ENCODE results near the gene EIF4H. TPM values are rescaled to one million over a fixed set of nuclear protein-coding genes. Genes with fewer than 3 reads are reported as not detected.

Gene EIF4H
- total RNA-seq, 4 donors from 2014 or later, result 201 to 289 (median 243) TPM

DNA sequence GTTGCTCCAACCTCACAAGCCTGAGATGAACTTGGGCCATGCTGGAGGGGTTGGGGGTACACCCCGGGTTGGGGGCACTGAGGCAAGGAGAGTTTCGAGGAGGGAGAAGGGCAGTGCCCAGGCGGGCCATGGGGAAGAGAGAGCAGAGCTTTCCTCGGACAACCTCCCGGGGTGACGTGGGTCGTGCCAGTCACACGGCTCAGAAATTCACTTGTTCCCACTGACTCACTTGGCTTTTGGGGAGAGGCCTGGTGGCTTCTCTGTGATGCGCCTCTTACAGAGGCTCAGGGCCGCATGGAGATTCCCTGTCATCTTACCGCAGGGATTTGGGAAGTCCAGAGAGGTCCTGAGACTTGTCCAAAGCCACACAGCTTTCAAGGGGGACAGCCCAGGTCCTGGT, 38.5 kb downstream of the EIF4H start:
- WGBS, result no CpG with 5 or more reads among the region's 11 CpGs
- Histone ChIP-seq H3K9me3 (no peaks in the 10 kb centered on the region), H3K27me3 (no peaks in the 10 kb centered on the region), H3K4me1 (peaks cover 12% of the 10 kb centered on the region), H3K36me3 (no peaks in the 10 kb centered on the region), H3K4me3 (no peak overlapping the region), H3K27ac (no peak overlapping the region)
- TF ChIP-seq EP300 (IDR thresholded peaks at IDR 0.05) (no peak), POLR2AphosphoS5 (IDR thresholded peaks at IDR 0.05) (no peak), POLR2A (IDR thresholded peaks at IDR 0.05) (no peak)
- TF ChIP-seq, protein P1, sequence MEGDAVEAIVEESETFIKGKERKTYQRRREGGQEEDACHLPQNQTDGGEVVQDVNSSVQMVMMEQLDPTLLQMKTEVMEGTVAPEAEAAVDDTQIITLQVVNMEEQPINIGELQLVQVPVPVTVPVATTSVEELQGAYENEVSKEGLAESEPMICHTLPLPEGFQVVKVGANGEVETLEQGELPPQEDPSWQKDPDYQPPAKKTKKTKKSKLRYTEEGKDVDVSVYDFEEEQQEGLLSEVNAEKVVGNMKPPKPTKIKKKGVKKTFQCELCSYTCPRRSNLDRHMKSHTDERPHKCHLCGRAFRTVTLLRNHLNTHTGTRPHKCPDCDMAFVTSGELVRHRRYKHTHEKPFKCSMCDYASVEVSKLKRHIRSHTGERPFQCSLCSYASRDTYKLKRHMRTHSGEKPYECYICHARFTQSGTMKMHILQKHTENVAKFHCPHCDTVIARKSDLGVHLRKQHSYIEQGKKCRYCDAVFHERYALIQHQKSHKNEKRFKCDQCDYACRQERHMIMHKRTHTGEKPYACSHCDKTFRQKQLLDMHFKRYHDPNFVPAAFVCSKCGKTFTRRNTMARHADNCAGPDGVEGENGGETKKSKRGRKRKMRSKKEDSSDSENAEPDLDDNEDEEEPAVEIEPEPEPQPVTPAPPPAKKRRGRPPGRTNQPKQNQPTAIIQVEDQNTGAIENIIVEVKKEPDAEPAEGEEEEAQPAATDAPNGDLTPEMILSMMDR (IDR thresholded peaks at IDR 0.05), result no peak
- DNase-seq (ENCODE audit: low spot score in 2 of 2), result no peak

DNA sequence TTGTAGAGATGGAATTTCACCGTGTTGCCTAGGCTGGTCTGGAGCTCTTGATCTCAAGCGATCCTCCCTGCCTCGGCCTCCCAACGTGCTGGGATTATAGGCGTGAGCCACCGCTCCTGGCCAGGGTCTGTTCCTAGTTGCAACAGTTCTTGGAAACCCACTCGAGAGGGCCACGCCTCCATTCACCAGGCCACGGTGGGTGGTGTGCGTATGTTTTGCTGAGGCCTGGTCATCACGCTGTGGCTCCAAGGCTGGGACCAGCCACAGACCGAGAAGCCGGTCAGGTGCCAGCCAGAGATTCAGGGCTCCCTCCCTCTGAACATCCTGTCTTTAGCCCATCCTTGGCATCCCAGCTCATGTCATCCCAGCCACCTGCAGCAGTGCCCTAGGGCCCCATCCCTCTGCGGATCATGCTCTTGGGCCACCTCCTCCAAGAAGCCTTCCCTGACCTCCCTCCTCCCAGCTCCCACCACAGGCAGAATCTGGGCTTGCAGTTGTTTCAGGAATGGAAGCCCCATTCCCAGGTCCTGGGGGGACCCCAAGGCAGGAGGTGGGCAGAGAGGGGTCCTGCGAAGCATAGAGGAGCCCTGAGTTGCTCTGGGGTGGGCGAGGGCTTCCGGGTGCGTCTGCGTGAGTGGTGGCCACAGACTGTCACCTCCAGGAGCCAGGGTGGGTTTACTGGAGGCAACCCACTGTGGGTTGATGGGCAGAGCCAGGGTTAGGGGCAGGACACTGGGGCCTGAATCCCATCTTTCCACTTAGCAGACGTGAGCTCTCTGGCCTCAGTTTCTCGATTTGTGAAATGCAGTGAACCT, 40.9 kb downstream of the EIF4H start:
- DNase-seq (ENCODE audit: low spot score in 2 of 2), result no peak
- H3K36me3 ChIP-seq, result no peaks in the 10 kb centered on the region
- no peaks in the 10 kb centered on the region for H3K9me3 ChIP-seq
- no peaks in the 10 kb centered on the region for H3K27me3 ChIP-seq
- H3K27ac ChIP-seq, result no peak overlapping the region
- TF ChIP-seq, protein P1 (IDR thresholded peaks at IDR 0.05), result no peak
- TF ChIP-seq POLR2AphosphoS5 (IDR thresholded peaks at IDR 0.05) (no peak), EP300 (IDR thresholded peaks at IDR 0.05) (no peak), POLR2A (IDR thresholded peaks at IDR 0.05) (no peak)
- 88% methylated on average over 19 of the region's 21 CpGs for WGBS
- no peak overlapping the region for H3K4me3 ChIP-seq
- H3K4me1 ChIP-seq, result peaks cover 5% of the 10 kb centered on the region

DNA sequence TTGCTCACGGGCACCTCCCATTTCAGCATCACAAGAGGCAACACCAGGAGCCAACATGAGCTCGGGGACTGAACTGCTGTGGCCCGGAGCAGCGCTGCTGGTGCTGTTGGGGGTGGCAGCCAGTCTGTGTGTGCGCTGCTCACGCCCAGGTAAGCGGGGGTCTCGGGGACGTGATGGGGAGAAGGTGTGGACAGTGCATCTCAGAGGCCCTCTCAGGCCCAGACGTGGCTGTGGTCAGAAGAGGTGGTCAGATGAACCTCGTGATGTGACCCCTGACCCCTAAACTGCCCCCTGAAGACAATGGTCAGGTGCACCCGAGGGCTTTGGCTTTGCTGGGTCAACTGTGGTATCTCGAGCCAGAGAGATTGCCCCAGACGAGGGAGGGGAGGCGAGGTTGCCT, 41.8 kb downstream of the EIF4H start:
- WGBS, result 74% methylated on average over 15 of the region's 15 CpGs
- Histone ChIP-seq H3K36me3 (no peaks in the 10 kb centered on the region), H3K27me3 (no peaks in the 10 kb centered on the region), H3K9me3 (no peaks in the 10 kb centered on the region), H3K27ac (no peak overlapping the region), H3K4me1 (no peaks in the 10 kb centered on the region), H3K4me3 (no peak overlapping the region)
- TF ChIP-seq EP300 (IDR thresholded peaks at IDR 0.05) (no peak), POLR2AphosphoS5 (IDR thresholded peaks at IDR 0.05) (no peak), POLR2A (IDR thresholded peaks at IDR 0.05) (no peak)
- TF ChIP-seq, protein P1 (IDR thresholded peaks at IDR 0.05), result no peak
- no peak for DNase-seq (ENCODE audit: low spot score in 2 of 2)

DNA sequence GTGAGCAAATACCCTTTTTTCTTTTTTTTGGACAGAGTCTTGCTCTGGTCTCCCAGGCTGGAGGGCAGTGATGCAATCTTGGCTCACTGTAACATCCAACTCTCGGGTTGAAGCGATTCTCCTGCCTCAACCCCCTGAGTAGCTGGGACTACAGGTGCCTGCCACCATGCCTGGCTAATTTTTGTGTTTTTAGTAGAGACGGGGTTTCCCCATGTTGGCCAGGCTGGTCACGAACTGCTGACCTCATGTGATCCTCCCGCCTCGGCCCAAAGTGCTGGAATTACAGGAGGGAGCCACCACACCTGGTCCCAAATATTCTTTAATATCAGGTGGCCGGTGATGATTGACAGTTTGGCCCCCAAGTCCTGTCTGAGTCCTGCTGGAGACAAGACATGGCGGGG, 42.2 kb downstream of the EIF4H start:
- H3K27ac ChIP-seq, result no peak overlapping the region
- H3K4me1 ChIP-seq, result no peaks in the 10 kb centered on the region
- no peaks in the 10 kb centered on the region for H3K27me3 ChIP-seq
- no peak overlapping the region for H3K4me3 ChIP-seq
- 58% methylated on average over 7 of the region's 8 CpGs for WGBS
- TF ChIP-seq EP300 (IDR thresholded peaks at IDR 0.05) (no peak), POLR2AphosphoS5 (IDR thresholded peaks at IDR 0.05) (no peak), POLR2A (IDR thresholded peaks at IDR 0.05) (no peak)
- TF ChIP-seq, protein P1 (IDR thresholded peaks at IDR 0.05), result no peak
- DNase-seq (ENCODE audit: low spot score in 2 of 2), result no peak
- H3K36me3 ChIP-seq, result no peaks in the 10 kb centered on the region
- H3K9me3 ChIP-seq, result no peaks in the 10 kb centered on the region

DNA sequence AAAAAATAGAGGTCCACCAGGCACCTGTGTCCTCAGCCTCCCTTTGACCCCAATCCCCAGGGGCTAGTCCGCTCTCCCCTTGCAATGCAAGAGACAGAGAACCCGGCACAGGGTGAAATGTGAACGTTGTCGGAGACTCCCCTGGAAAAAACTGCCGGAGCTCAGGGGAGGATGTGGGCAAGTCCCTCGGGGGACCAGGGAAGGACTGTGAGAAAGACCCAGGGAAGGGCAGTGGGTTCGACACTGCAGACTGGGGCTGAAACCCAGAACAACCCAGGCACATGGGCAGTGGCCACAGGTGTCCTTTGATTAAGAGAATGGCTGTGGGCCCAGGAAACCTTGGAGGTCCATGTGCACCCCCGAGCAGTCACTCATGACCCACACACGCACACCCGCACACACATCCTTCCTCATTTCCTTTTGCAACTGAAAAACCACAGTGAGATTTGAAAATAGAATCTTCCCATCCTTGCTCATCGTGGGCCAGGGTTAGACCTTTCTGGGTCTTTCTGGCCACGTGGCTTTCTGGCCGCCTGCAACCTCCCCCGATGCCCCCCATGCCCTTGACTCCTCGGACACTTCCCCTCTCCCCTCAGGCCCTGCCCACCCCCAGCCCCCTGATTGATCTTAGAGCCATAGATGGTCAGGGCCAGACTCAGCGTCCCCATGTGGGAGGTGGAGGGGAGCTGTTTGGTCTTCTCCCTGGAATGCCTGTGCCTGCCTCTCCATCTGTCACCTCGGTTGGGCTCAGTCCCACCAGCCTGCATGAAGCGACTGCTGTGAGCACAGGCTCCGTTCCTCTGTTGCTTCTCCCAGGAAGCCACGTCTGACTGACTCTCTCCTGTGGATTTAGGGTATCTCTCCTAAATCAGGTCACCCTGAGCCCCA, 43.5 kb downstream of the EIF4H start:
- Histone ChIP-seq H3K27me3 (no peaks in the 10 kb centered on the region), H3K9me3 (no peaks in the 10 kb centered on the region), H3K36me3 (no peaks in the 10 kb centered on the region), H3K4me3 (no peak overlapping the region), H3K27ac (no peak overlapping the region), H3K4me1 (no peaks in the 10 kb centered on the region)
- no peak for DNase-seq (ENCODE audit: low spot score in 2 of 2)
- no peak for TF ChIP-seq EP300 (IDR thresholded peaks at IDR 0.05)
- TF ChIP-seq POLR2A (IDR thresholded peaks at IDR 0.05), result no peak
- TF ChIP-seq, protein P1 (IDR thresholded peaks at IDR 0.05), result no peak
- TF ChIP-seq POLR2AphosphoS5 (IDR thresholded peaks at IDR 0.05), result no peak
- WGBS, result 55% methylated on average over 20 of the region's 20 CpGs
